SK-N-SH (cell line): ENCODE data around the gene DUSP16. TPM values are rescaled to one million over a fixed set of nuclear protein-coding genes. Genes with fewer than 3 reads are reported as not detected.

Source experiments
- CTCF ChIA-PET: fragments of 300-600, 350-600 bp; formaldehyde crosslinking; extraction: SDS; loops from one replicate; lab custom pipeline; 2021; lab: Yijun Ruan, JAX
- POLR2A ChIA-PET: fragments of 350-600 bp; sonication (Branson Sonifier 250); formaldehyde crosslinking; extraction: SDS; loops from one replicate; lab custom pipeline; 2020; ENCODE audit warnings: antibody characterized with exemption, inconsistent platforms; lab: Yijun Ruan, JAX
- DNase-seq: peaks from one replicate; pipeline ENCODE4 v3.0.0; 2012
- H2AFZ ChIP-seq: fragments of 200-600 bp; sonication (generic); 2 replicates; pipeline ENCODE4 v1.8.1; 2016; ENCODE audit warnings: antibody characterized with exemption, mild to moderate bottlenecking, low read depth
- H3F3A ChIP-seq: fragments of 200-600 bp; sonication (generic); replicated peaks from 2 replicates; pipeline ENCODE3; 2016; ENCODE audit warnings: antibody characterized with exemption, mild to moderate bottlenecking; ENCODE audit not compliant: insufficient read depth
- H3K27ac ChIP-seq, 2 experiments: fragments of 200-500 bp in 1 of 2; fragments of 200-600 bp in 1 of 2; sonication (Bioruptor generic) in 1 of 2; sonication (generic), shearing (Covaris generic) in 1 of 2; 2 replicates each; pipeline versions ENCODE4 v1.5.1 to v1.6.1; 2014 to 2016; ENCODE audit warnings: low read depth in 2 of 2, inconsistent platforms in 1 of 2, low read length in 1 of 2, mild to moderate bottlenecking in 1 of 2, mixed read lengths in 1 of 2
- H3K27me3 ChIP-seq: fragments of 200-600 bp; sonication (generic), shearing (Covaris generic); 2 replicates; pipeline ENCODE4 v1.6.1; 2016; ENCODE audit warnings: mixed run types; ENCODE audit not compliant: insufficient read depth
- H3K36me3 ChIP-seq, 2 experiments: fragments of 200-500 bp in 1 of 2; fragments of 200-600 bp in 1 of 2; sonication (Bioruptor generic) in 1 of 2; sonication (generic) in 1 of 2; replicated peaks in 1 of 2; 2 replicates each; pipeline versions ENCODE3 to v1.5.1; 2014 to 2016; ENCODE audit warnings: low read length in 1 of 2, mild to moderate bottlenecking in 1 of 2; ENCODE audit not compliant: insufficient read depth in 2 of 2, control insufficient read depth in 1 of 2
- H3K4me1 ChIP-seq, 2 experiments: fragments of 200-500 bp in 1 of 2; fragments of 200-600 bp in 1 of 2; sonication (Bioruptor generic) in 1 of 2; sonication (generic), shearing (Covaris generic) in 1 of 2; 2 replicates each; pipeline versions ENCODE4 v1.5.1 to v1.6.1; 2014 to 2016; ENCODE audit warnings: low read depth in 1 of 2, low read length in 1 of 2, mixed run types in 1 of 2; ENCODE audit not compliant: insufficient read depth in 2 of 2, control insufficient read depth in 1 of 2
- H3K4me2 ChIP-seq: fragments of 200-600 bp; sonication (generic), shearing (Covaris generic); 2 replicates; pipeline ENCODE4 v1.6.1; 2017; ENCODE audit warnings: mixed run types
- H3K4me3 ChIP-seq, 2 experiments: fragments of 200-500 bp in 1 of 2; fragments of 200-600 bp in 1 of 2; sonication (Bioruptor generic) in 1 of 2; sonication (generic), shearing (Covaris generic) in 1 of 2; 2 replicates each; pipeline versions ENCODE4 v1.5.1 to v1.8.1; 2014 to 2016; ENCODE audit warnings: low read depth in 2 of 2, inconsistent platforms in 1 of 2, low read length in 1 of 2, mild to moderate bottlenecking in 1 of 2, mixed read lengths in 1 of 2, moderate library complexity in 1 of 2
- H3K79me2 ChIP-seq: fragments of 200-600 bp; sonication (generic); 2 replicates; pipeline ENCODE4 v1.8.1; 2017; ENCODE audit warnings: mild to moderate bottlenecking; ENCODE audit not compliant: insufficient read depth
- H3K9ac ChIP-seq: fragments of 200-600 bp; sonication (generic); 2 replicates; pipeline ENCODE4 v1.6.1; 2017; ENCODE audit warnings: mixed run types
- H3K9me2 ChIP-seq: fragments of 200-600 bp; sonication (generic); 2 replicates; pipeline ENCODE4 v1.6.1; 2017; ENCODE audit warnings: mixed run types
- H3K9me3 ChIP-seq: fragments of 200-600 bp; sonication (generic); 2 replicates; pipeline ENCODE4 v1.6.1; 2017; ENCODE audit warnings: mixed run types, mild to moderate bottlenecking, moderate library complexity
- H4K20me1 ChIP-seq: fragments of 200-600 bp; sonication (generic); 2 replicates; pipeline ENCODE4 v1.6.1; 2017; ENCODE audit warnings: mild to moderate bottlenecking, mixed run types; ENCODE audit not compliant: insufficient read depth
- CTCF ChIP-seq: fragments of 200-600 bp; sonication (generic); IDR thresholded peaks from 2 replicates; pipeline ENCODE4 v1.6.1; 2017; ENCODE audit warnings: antibody characterized with exemption, mild to moderate bottlenecking, moderate library complexity
- ELF1 ChIP-seq: IDR thresholded peaks from 2 replicates; pipeline ENCODE4 v1.4.0; 2012
- EP300 ChIP-seq, 2 experiments: IDR thresholded peaks; 2 replicates each; pipeline versions ENCODE4 v1.4.0 to v1.6.1; 2012; ENCODE audit warnings: borderline replicate concordance in 1 of 2, low read depth in 1 of 2, low read length in 1 of 2
- EZH2phosphoT487 ChIP-seq: fragments of 200-600 bp; sonication (generic); IDR thresholded peaks from 2 replicates; pipeline ENCODE4 v1.6.1; 2017; ENCODE audit warnings: low read depth, mixed run types, mild to moderate bottlenecking, antibody characterized with exemption, moderate library complexity, borderline replicate concordance
- FOSL2 ChIP-seq: IDR thresholded peaks from 2 replicates; pipeline ENCODE4 v1.4.0; 2012; ENCODE audit warnings: low read depth, mild to moderate bottlenecking, moderate library complexity, borderline replicate concordance
- GABPA ChIP-seq: IDR thresholded peaks from 2 replicates; pipeline ENCODE4 v1.4.0; 2012; ENCODE audit warnings: low read depth, mild to moderate bottlenecking
- GATA2 ChIP-seq: sonication (generic); formaldehyde crosslinking; IDR thresholded peaks from 2 replicates; pipeline ENCODE4 v1.5.0; 2020; ENCODE audit warnings: mild to moderate bottlenecking, missing genetic modification reagents
- IRF3 ChIP-seq: fragments of 150-350 bp; IDR thresholded peaks from 2 replicates; pipeline ENCODE4 v1.6.1; 2016; ENCODE audit warnings: mild to moderate bottlenecking, low read depth, low read length
- JUND ChIP-seq: IDR thresholded peaks from 2 replicates; pipeline ENCODE4 v1.4.0; 2012
- MEF2A ChIP-seq: IDR thresholded peaks from 2 replicates; pipeline ENCODE4 v1.4.0; 2012; ENCODE audit warnings: low read depth, borderline replicate concordance
- MXI1 ChIP-seq: IDR thresholded peaks from 2 replicates; pipeline ENCODE4 v1.6.1; 2012; ENCODE audit warnings: mild to moderate bottlenecking, low read depth, low read length, improper control_type of control experiment
- NFIC ChIP-seq: IDR thresholded peaks from 2 replicates; pipeline ENCODE4 v1.4.0; 2012; ENCODE audit warnings: borderline replicate concordance
- NRF1 ChIP-seq: IDR thresholded peaks from 2 replicates; pipeline ENCODE4 v1.6.1; 2012; ENCODE audit warnings: low read depth, mild to moderate bottlenecking, low read length
- POLR2AphosphoS5 ChIP-seq: IDR thresholded peaks from 2 replicates; pipeline ENCODE4 v1.6.1; 2012; ENCODE audit warnings: low read depth, low read length
- RAD21 ChIP-seq: IDR thresholded peaks from 2 replicates; pipeline ENCODE4 v1.6.1; 2012; ENCODE audit warnings: mild to moderate bottlenecking, low read length
- RXRA ChIP-seq: IDR thresholded peaks from 2 replicates; pipeline ENCODE4 v1.4.0; 2012; ENCODE audit warnings: low read depth, mild to moderate bottlenecking, borderline replicate concordance
- TCF12 ChIP-seq: IDR thresholded peaks from 2 replicates; pipeline ENCODE4 v1.4.0; 2012
- USF1 ChIP-seq: IDR thresholded peaks from 2 replicates; pipeline ENCODE4 v1.4.0; 2012; ENCODE audit warnings: low read depth, borderline replicate concordance
- WGBS: methylation state at CpG from one replicate; pipeline ENCODE4 v1.1.6; 2017; ENCODE audit warnings: low lambda C conversion rate; 5-methylcytosine and 5-hydroxymethylcytosine counted together
- polyA plus RNA-seq, 3 experiments: library from polyadenylated mRNA; depleted of rRNA; stranded (reverse); fragments of >200 nt; gene quantifications; 2 replicates each; pipeline ENCODE4 v1.2.3, GENCODE V29; 2012
- TF ChIP-seq, protein P1 (sequence below): IDR thresholded peaks from 2 replicates; pipeline ENCODE4 v1.4.0; 2012; ENCODE audit warnings: low read depth
- TF ChIP-seq, protein P2 (sequence below): IDR thresholded peaks from 2 replicates; pipeline ENCODE4; 2012

The DUSP16 gene
- polyA plus RNA-seq, 1 of the 3 experiments (the other 2 are of a cell fraction) = 7.1 TPM

- Histone ChIP-seq H3K9me3 (no peaks in the 10 kb centered on the region), H4K20me1 (no peaks in the 10 kb centered on the region), H3K27me3 (no peaks in the 10 kb centered on the region), H3K9ac (no peak overlapping the region), H3K4me1 (peaks cover 12 to 15% of the 10 kb centered on the region in 2 experiments), H3K27ac (no peak overlapping the region; a peak in 1 of 4 replicates), H3K79me2 (peaks cover 93% of the 10 kb centered on the region), H3K36me3 (peaks cover 18 to 24% of the 10 kb centered on the region in 2 experiments), H3K4me3 (no peak overlapping the region), H3K9me2 (no peaks in the 10 kb centered on the region), H2AFZ (no peak overlapping the region), H3F3A (peaks cover 8% of the 10 kb centered on the region), H3K4me2 (no peak overlapping the region)
- no peak for TF ChIP-seq POLR2AphosphoS5
- TF ChIP-seq GATA2 (CRISPR knock-in tag) = no peak
- no peak for TF ChIP-seq USF1
- TF ChIP-seq RXRA = no peak
- TF ChIP-seq JUND = no peak
- no peak for TF ChIP-seq IRF3
- TF ChIP-seq MEF2A = no peak
- no peak for TF ChIP-seq NRF1
- no peak for TF ChIP-seq CTCF
- TF ChIP-seq TCF12 = no peak
- TF ChIP-seq, protein P1, sequence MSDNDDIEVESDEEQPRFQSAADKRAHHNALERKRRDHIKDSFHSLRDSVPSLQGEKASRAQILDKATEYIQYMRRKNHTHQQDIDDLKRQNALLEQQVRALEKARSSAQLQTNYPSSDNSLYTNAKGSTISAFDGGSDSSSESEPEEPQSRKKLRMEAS = no peak
- no peak for TF ChIP-seq GABPA
- TF ChIP-seq, protein P2, sequence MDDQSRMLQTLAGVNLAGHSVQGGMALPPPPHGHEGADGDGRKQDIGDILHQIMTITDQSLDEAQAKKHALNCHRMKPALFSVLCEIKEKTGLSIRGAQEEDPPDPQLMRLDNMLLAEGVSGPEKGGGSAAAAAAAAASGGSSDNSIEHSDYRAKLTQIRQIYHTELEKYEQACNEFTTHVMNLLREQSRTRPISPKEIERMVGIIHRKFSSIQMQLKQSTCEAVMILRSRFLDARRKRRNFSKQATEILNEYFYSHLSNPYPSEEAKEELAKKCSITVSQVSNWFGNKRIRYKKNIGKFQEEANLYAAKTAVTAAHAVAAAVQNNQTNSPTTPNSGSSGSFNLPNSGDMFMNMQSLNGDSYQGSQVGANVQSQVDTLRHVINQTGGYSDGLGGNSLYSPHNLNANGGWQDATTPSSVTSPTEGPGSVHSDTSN = no peak
- no peak for TF ChIP-seq EZH2phosphoT487
- TF ChIP-seq EP300 (IDR thresholded peaks at IDR 0.05; ENCODE audit: borderline replicate concordance in 1 of 2, low read depth in 1 of 2, low read length in 1 of 2) = no peak
- TF ChIP-seq FOSL2 = no peak
- no peak for TF ChIP-seq RAD21
- no peak for TF ChIP-seq ELF1
- no peak for TF ChIP-seq NFIC
- TF ChIP-seq MXI1 = no peak
- ChIA-PET POLR2A (no interaction called here), CTCF (no interaction called here)
- WGBS = 88% methylated on average over 8 of the region's 8 CpGs
- DNase-seq = no peak
These were observed 41.6 kb downstream of the DUSP16 start for GRCh38 chr12:12521044-12521485.
